HEK293T (cell line): ENCODE data around the gene TANC1.

ENCODE experiments used
- ARNT ChIP-seq: fragments of 450-650 bp; IDR thresholded peaks from 2 replicates; pipeline ENCODE4 v1.6.1; 2017; ENCODE audit warnings: mild to moderate bottlenecking
- CTBP1 ChIP-seq: fragments of 450-650 bp; IDR thresholded peaks from 2 replicates; pipeline ENCODE4 v1.6.1; 2016; ENCODE audit warnings: borderline replicate concordance
- FOXK2 ChIP-seq: fragments of 450-650 bp; IDR thresholded peaks from 2 replicates; pipeline ENCODE4 v1.6.1; 2016; ENCODE audit warnings: mild to moderate bottlenecking
- HDGF ChIP-seq: fragments of 450-650 bp; IDR thresholded peaks from 2 replicates; pipeline ENCODE4 v1.6.1; 2017; ENCODE audit warnings: antibody characterized with exemption, borderline replicate concordance
- SP1 ChIP-seq: fragments of 450-650 bp; IDR thresholded peaks from 2 replicates; pipeline ENCODE4 v1.6.1; 2017
- SUZ12 ChIP-seq: fragments of 450-650 bp; IDR thresholded peaks from 2 replicates; pipeline ENCODE4 v1.6.1; 2016; ENCODE audit warnings: mild to moderate bottlenecking
- TF ChIP-seq, protein P1 (sequence below): fragments of 450-650 bp; IDR thresholded peaks from 2 replicates; pipeline ENCODE4 v1.6.1; 2016

DNA sequence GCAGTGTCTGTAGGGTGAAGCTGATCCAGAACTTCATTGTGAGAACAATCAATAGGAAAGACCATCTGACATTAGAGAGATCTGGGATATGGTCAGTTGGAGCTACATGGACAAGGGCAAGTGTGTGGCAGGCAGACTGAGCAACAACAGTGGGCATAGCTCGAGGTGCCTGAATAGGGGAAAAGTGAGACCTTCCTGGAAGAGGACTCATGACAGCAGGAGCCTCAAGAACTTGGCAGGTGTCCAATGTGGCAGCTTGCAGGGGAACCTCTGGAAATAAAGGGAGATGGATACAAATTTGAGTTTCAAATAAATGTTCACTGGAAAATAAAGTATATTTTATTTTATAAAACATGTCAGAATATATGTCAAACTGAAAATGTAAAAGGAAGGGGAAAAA lies 117.9 kb downstream of the TANC1 start:
- no peak for TF ChIP-seq SUZ12
- TF ChIP-seq CTBP1, result no peak
- TF ChIP-seq FOXK2, result no peak
- TF ChIP-seq, protein P1, sequence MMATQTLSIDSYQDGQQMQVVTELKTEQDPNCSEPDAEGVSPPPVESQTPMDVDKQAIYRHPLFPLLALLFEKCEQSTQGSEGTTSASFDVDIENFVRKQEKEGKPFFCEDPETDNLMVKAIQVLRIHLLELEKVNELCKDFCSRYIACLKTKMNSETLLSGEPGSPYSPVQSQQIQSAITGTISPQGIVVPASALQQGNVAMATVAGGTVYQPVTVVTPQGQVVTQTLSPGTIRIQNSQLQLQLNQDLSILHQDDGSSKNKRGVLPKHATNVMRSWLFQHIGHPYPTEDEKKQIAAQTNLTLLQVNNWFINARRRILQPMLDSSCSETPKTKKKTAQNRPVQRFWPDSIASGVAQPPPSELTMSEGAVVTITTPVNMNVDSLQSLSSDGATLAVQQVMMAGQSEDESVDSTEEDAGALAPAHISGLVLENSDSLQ, result no peak
- TF ChIP-seq HDGF, result no peak
- TF ChIP-seq SP1, result no peak
- no peak for TF ChIP-seq ARNT
